Small intestine (tissue), 7 donors: ENCODE data around the gene ANKZF1. TPM values are rescaled to one million over a fixed set of nuclear protein-coding genes. Genes with fewer than 3 reads are reported as not detected.
A peak's percentile ranks its signal among the peaks of the same experiment; 100 is the strongest.

Experiments used
- DNase-seq, 2 donors: peaks; one replicate each; pipeline versions ENCODE4 v3.0.0 to v3.0.0-alpha.2; 2013
- FAIRE-seq: peaks from 2 replicates; lab custom pipeline; 2012; peaks lifted over from hg19 to GRCh38; lab: Jason Lieb, UNC
- H3K27ac ChIP-seq, 3 donors: one replicate each; pipeline ENCODE4 v1.5.1; 2013; ENCODE audit warnings: low read length in 2 of 3, mild to moderate bottlenecking in 2 of 3, control low read depth in 1 of 3, inconsistent platforms in 1 of 3, low read depth in 1 of 3, moderate library complexity in 1 of 3
- H3K27me3 ChIP-seq, 3 donors: one replicate each; pipeline ENCODE4 v1.6.1; 2013; ENCODE audit warnings: low read length in 3 of 3, inconsistent platforms in 1 of 3; ENCODE audit not compliant: control insufficient read depth in 3 of 3, insufficient read depth in 3 of 3
- H3K36me3 ChIP-seq, 3 donors: one replicate each; pipeline ENCODE4 v1.6.1; 2013; ENCODE audit warnings: low read length in 3 of 3, inconsistent platforms in 1 of 3, low read depth in 1 of 3, mild to moderate bottlenecking in 1 of 3, moderate library complexity in 1 of 3; ENCODE audit not compliant: control insufficient read depth in 3 of 3, insufficient read depth in 2 of 3
- H3K4me1 ChIP-seq, 3 donors: one replicate each; pipeline ENCODE4 v1.6.1; 2013; ENCODE audit warnings: low read length in 2 of 3, inconsistent platforms in 1 of 3, low read depth in 1 of 3, mild to moderate bottlenecking in 1 of 3, moderate library complexity in 1 of 3; ENCODE audit not compliant: control insufficient read depth in 3 of 3, insufficient read depth in 2 of 3
- H3K4me3 ChIP-seq, 3 donors: one replicate each; pipeline ENCODE4 v1.5.1; 2013; ENCODE audit warnings: low read length in 3 of 3, control low read depth in 1 of 3, inconsistent platforms in 1 of 3, low read depth in 1 of 3, mild to moderate bottlenecking in 1 of 3, moderate library complexity in 1 of 3
- H3K9me3 ChIP-seq, 2 donors: one replicate each; pipeline ENCODE4 v1.6.1; 2013; ENCODE audit warnings: low read depth in 1 of 2, low read length in 1 of 2; ENCODE audit not compliant: control insufficient read depth in 2 of 2, insufficient read depth in 1 of 2
- WGBS, 3 donors: extraction: QIAGEN DNeasy Blood & Tissue Kit; methylation state at CpG; one replicate each; pipeline ENCODE4 v1.1.7; 2013; 5-methylcytosine and 5-hydroxymethylcytosine counted together
- polyA plus RNA-seq, 4 donors: library from polyadenylated mRNA; stranded (reverse) in 3 of 4; unstranded in 1 of 4; fragments of 200-250 nt in 3 of 4; fragments of 120-200 nt in 1 of 4; gene quantifications; one replicate each; pipeline versions ENCODE4 v1.2.1 to v1.2.3, GENCODE V29; 2013
- donor health status: healthy with polysubstance abuse.
- donor health status: control.
- donor health status: control.
- donor health status: Bipolar disorder and iron deficiency.
- donor health status: healthy.

Gene ANKZF1
- polyA plus RNA-seq, 4 donors, result 20.2 to 62.7 (median 36.7) TPM

GRCh38 chr2:219213026-219213415 lies 16.6 kb upstream of the ANKZF1 start:
- H3K4me1 ChIP-seq, result peaks cover 0 to 23% (median 0%) of the 10 kb centered on the region in 3 donors
- no peak overlapping the region for H3K27ac ChIP-seq
- H3K9me3 ChIP-seq, result no peaks in the 10 kb centered on the region
- DNase-seq (no peak), FAIRE-seq (no peak)
- H3K36me3 ChIP-seq, result peaks cover 3 to 79% (median 11%) of the 10 kb centered on the region in 3 donors
- no peaks in the 10 kb centered on the region for H3K27me3 ChIP-seq
- WGBS, 3 donors, result 89 to 93% (median 92%) methylated on average over 8 of the region's 8 CpGs
- H3K4me3 ChIP-seq, result no peak overlapping the region

- 94 to 95% (median 94%) methylated on average over 10 of the region's 10 CpGs for WGBS, 3 donors
- Histone ChIP-seq H3K4me1 (peaks cover 0 to 25% (median 0%) of the 10 kb centered on the region in 3 donors), H3K4me3 (no peak overlapping the region), H3K27ac (no peak overlapping the region), H3K36me3 (peaks cover 2 to 73% (median 6%) of the 10 kb centered on the region in 3 donors), H3K27me3 (no peaks in the 10 kb centered on the region), H3K9me3 (no peaks in the 10 kb centered on the region)
- FAIRE-seq (no peak), DNase-seq (no peak)
Observed at GRCh38 chr2:219213486-219214071, 16.0 kb upstream of the ANKZF1 start.

- no peak overlapping the region for H3K27ac ChIP-seq
- 96 to 98% (median 96%) methylated on average over 15 of the region's 15 CpGs for WGBS, 3 donors
- no peaks in the 10 kb centered on the region for H3K27me3 ChIP-seq
- peaks cover 2 to 68% (median 4%) of the 10 kb centered on the region in 3 donors for H3K36me3 ChIP-seq
- no peak overlapping the region for H3K4me3 ChIP-seq
- no peak for DNase-seq
- no peaks in the 10 kb centered on the region for H3K9me3 ChIP-seq
- FAIRE-seq, result no peak
- peaks cover under 1 to 29% (median under 1%) of the 10 kb centered on the region in 3 donors for H3K4me1 ChIP-seq
Observed at GRCh38 chr2:219214141-219214540, 15.5 kb upstream of the ANKZF1 start.

GRCh38 chr2:219214786-219215185 lies 14.8 kb upstream of the ANKZF1 start:
- peaks cover 2 to 68% (median 4%) of the 10 kb centered on the region in 3 donors for H3K36me3 ChIP-seq

GRCh38 chr2:219215871-219216534 lies 13.6 kb upstream of the ANKZF1 start:
- H3K4me1 ChIP-seq, result peaks cover 4 to 38% (median 5%) of the 10 kb centered on the region in 3 donors
- no peak overlapping the region for H3K4me3 ChIP-seq
- DNase-seq (no peak), FAIRE-seq (no peak)
- H3K27me3 ChIP-seq, result no peaks in the 10 kb centered on the region
- 90 to 92% (median 92%) methylated on average over 23 to 27 of the region's 27 CpGs for WGBS, 3 donors
- no peak overlapping the region for H3K27ac ChIP-seq
- no peaks in the 10 kb centered on the region for H3K9me3 ChIP-seq
- peaks cover 5 to 68% (median 7%) of the 10 kb centered on the region in 3 donors for H3K36me3 ChIP-seq

More at GRCh38 chr2:219214786-219215185, 14.8 kb upstream of the ANKZF1 start:
- FAIRE-seq, result no peak
- Histone ChIP-seq H3K9me3 (no peaks in the 10 kb centered on the region), H3K27me3 (no peaks in the 10 kb centered on the region), H3K4me1 (peaks cover 4 to 35% (median 5%) of the 10 kb centered on the region in 3 donors), H3K27ac (no peak overlapping the region), H3K4me3 (no peak overlapping the region)
- no peak for DNase-seq
- 94 to 97% (median 95%) methylated on average over 6 of the region's 6 CpGs for WGBS, 3 donors

GRCh38 chr2:219216535-219216915 lies 13.1 kb upstream of the ANKZF1 start:
- Histone ChIP-seq H3K4me3 (no peak overlapping the region), H3K36me3 (peaks cover 8 to 67% (median 8%) of the 10 kb centered on the region in 3 donors), H3K27me3 (no peaks in the 10 kb centered on the region), H3K4me1 (peaks cover 4 to 38% (median 5%) of the 10 kb centered on the region in 3 donors), H3K27ac (no peak overlapping the region), H3K9me3 (no peaks in the 10 kb centered on the region)
- WGBS, 3 donors, result 87 to 90% (median 89%) methylated on average over 6 of the region's 6 CpGs
- FAIRE-seq, result no peak
- no peak for DNase-seq

- Histone ChIP-seq H3K27me3 (no peaks in the 10 kb centered on the region), H3K4me3 (peak overlapping the region; percentile 46 to 58 (median 57)), H3K4me1 (peaks cover 4 to 38% (median 5%) of the 10 kb centered on the region in 3 donors), H3K36me3 (peaks cover 8 to 70% (median 15%) of the 10 kb centered on the region in 3 donors), H3K9me3 (no peaks in the 10 kb centered on the region), H3K27ac (peak overlapping the region; percentile 85 to 96 (median 90))
- WGBS, 3 donors, result 0 to 2% (median 1%) methylated on average over 28 to 37 of the region's 37 CpGs
- FAIRE-seq, result no peak
- DNase-seq, result peak; percentile 59 to 80
Observed at GRCh38 chr2:219218217-219218731, 11.3 kb upstream of the ANKZF1 start.
